Neural progenitor cell (in vitro differentiated cells): ENCODE results near the gene CEP164. TPM values are rescaled to one million over a fixed set of nuclear protein-coding genes. Genes with fewer than 3 reads are reported as not detected.
A peak's percentile ranks its signal among the peaks of the same experiment; 100 is the strongest.

Experiments
- DNase-seq: peaks from one replicate; pipeline ENCODE4 v3.0.0-alpha.2; 2016; ENCODE audit warnings: low spot score
- H2AFZ ChIP-seq: fragments of 200-600 bp; sonication (generic); replicated peaks from 2 replicates; pipeline ENCODE4 v1.6.1; 2016; ENCODE audit warnings: antibody characterized with exemption
- H3F3A ChIP-seq: fragments of 200-600 bp; sonication (generic); 2 replicates; pipeline ENCODE4 v1.6.1; 2016; ENCODE audit warnings: antibody characterized with exemption, low read depth
- H3K27ac ChIP-seq: fragments of 200-600 bp; sonication (generic); 2 replicates; pipeline ENCODE4 v1.5.1; 2016; ENCODE audit warnings: mild to moderate bottlenecking
- H3K27me3 ChIP-seq: fragments of 200-600 bp; sonication (generic); 2 replicates; pipeline ENCODE4 v1.6.1; 2016; ENCODE audit warnings: mild to moderate bottlenecking, moderate library complexity
- H3K36me3 ChIP-seq: fragments of 200-600 bp; sonication (generic); 2 replicates; pipeline ENCODE4 v1.5.1; 2016
- H3K4me1 ChIP-seq: fragments of 200-600 bp; sonication (generic); 2 replicates; pipeline ENCODE4 v1.6.1; 2016; ENCODE audit warnings: mixed run types
- H3K4me2 ChIP-seq: fragments of 200-600 bp; sonication (generic); 2 replicates; pipeline ENCODE4 v1.6.1; 2016
- H3K4me3 ChIP-seq: fragments of 200-600 bp; sonication (generic); 2 replicates; pipeline ENCODE4 v1.5.1; 2016
- H3K79me2 ChIP-seq: fragments of 200-600 bp; sonication (generic); 2 replicates; pipeline ENCODE4 v1.6.1; 2016; ENCODE audit warnings: low read depth
- H3K9ac ChIP-seq: fragments of 200-600 bp; sonication (generic); 2 replicates; pipeline ENCODE4 v1.6.1; 2016
- H3K9me3 ChIP-seq: fragments of 200-600 bp; sonication (generic); 2 replicates; pipeline ENCODE4 v1.5.1; 2016; ENCODE audit warnings: low read depth
- H4K20me1 ChIP-seq: fragments of 200-600 bp; sonication (generic); 2 replicates; pipeline ENCODE4 v1.6.1; 2016; ENCODE audit warnings: low read depth
- H3K27ac Mint-ChIP-seq: 3 replicates; pipeline ENCODE4 v1.8.0; 2021; ENCODE audit warnings: mixed read lengths
- H3K27me3 Mint-ChIP-seq: 2 replicates; pipeline ENCODE4 v1.8.0; 2022; ENCODE audit warnings: low read depth, mild to moderate bottlenecking, inconsistent platforms, moderate library complexity, mixed read lengths; ENCODE audit not compliant: insufficient read depth
- H3K36me3 Mint-ChIP-seq: 3 replicates; pipeline ENCODE4 v1.8.0; 2021; ENCODE audit warnings: mixed read lengths
- H3K4me1 Mint-ChIP-seq: 3 replicates; pipeline ENCODE4 v1.8.0; 2021; ENCODE audit warnings: mixed read lengths
- H3K4me3 Mint-ChIP-seq: 3 replicates; pipeline ENCODE4 v1.8.0; 2021; ENCODE audit warnings: mild to moderate bottlenecking, moderate library complexity, mixed read lengths
- H3K9me3 Mint-ChIP-seq: 3 replicates; pipeline ENCODE4 v1.8.0; 2020; ENCODE audit warnings: mixed read lengths
- CTCF ChIP-seq: fragments of 200-600 bp; sonication (generic); IDR thresholded peaks from 2 replicates; pipeline ENCODE4 v1.5.1; 2017; ENCODE audit warnings: antibody characterized with exemption, mild to moderate bottlenecking
- EZH2 ChIP-seq: fragments of 200-600 bp; sonication (generic); IDR thresholded peaks from 2 replicates; pipeline ENCODE4 v1.6.1; 2017; ENCODE audit warnings: antibody characterized with exemption, mild to moderate bottlenecking, moderate library complexity
- EZH2phosphoT487 ChIP-seq: fragments of 200-600 bp; sonication (generic); IDR thresholded peaks from 2 replicates; pipeline ENCODE4 v1.6.1; 2017; ENCODE audit warnings: antibody characterized with exemption
- total RNA-seq: library from RNA; depleted of rRNA; stranded (reverse); fragments of >200 nt; gene quantifications from 2 replicates; pipeline ENCODE4 v1.2.3, GENCODE V29; 2015; ENCODE audit warnings: low replicate concordance

The CEP164 gene
- total RNA-seq, 1 donor from 2014 or later: 24.2 TPM

DNA sequence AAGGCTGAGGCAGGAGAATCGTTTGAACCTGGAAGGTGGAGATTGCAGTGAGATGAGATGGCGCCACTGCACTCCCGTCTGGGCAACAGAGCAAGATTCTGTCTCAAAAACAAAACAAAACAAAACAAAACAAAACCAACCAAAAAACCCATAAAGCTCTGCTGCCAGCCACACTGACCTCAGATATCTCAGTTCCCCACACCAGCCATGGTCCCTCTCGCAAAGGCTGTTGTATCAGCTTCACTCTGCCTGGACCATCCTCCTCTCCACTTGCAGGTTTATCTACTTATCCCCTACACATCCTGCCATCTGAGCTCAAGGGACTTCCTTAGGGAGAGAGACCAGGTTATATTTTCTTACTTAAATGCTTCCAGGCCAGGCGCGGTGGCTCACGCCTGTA, 25.4 kb upstream of the CEP164 start:
- H3K27me3 Mint-ChIP-seq: peaks cover 11% of the 10 kb centered on the region
- no peak overlapping the region for H3K4me2 ChIP-seq

GRCh38 chr11:117303101-117303500, 24.6 kb upstream of the CEP164 start:
- no peaks in the 10 kb centered on the region for H3K9me3 Mint-ChIP-seq

More for the DNA sequence above, 25.4 kb upstream of the CEP164 start:
- Histone ChIP-seq H3K36me3 (no peaks in the 10 kb centered on the region), H3K4me1 (peaks cover 22% of the 10 kb centered on the region), H3K27me3 (no peaks in the 10 kb centered on the region), H2AFZ (no peak overlapping the region), H4K20me1 (no peaks in the 10 kb centered on the region), H3K9ac (no peak overlapping the region), H3F3A (peaks cover 24% of the 10 kb centered on the region), H3K27ac (no peak overlapping the region), H3K4me3 (no peak overlapping the region), H3K79me2 (no peaks in the 10 kb centered on the region), H3K9me3 (no peaks in the 10 kb centered on the region)
- no peak for TF ChIP-seq CTCF
- no peak for TF ChIP-seq EZH2
- no peak for TF ChIP-seq EZH2phosphoT487
- Mint-ChIP-seq H3K27ac (peak overlapping the region; percentile 11), H3K36me3 (no peaks in the 10 kb centered on the region), H3K4me3 (no peak overlapping the region), H3K4me1 (peaks cover 22% of the 10 kb centered on the region), H3K9me3 (no peaks in the 10 kb centered on the region)
- DNase-seq: no peak

GRCh38 chr11:117303646-117304315, 23.9 kb upstream of the CEP164 start:
- Mint-ChIP-seq H3K27me3 (peaks cover 11% of the 10 kb centered on the region), H3K4me3 (no peak overlapping the region), H3K9me3 (no peaks in the 10 kb centered on the region), H3K27ac (no peak overlapping the region), H3K36me3 (no peaks in the 10 kb centered on the region), H3K4me1 (peaks cover 22% of the 10 kb centered on the region)
- no peaks in the 10 kb centered on the region for H3K79me2 ChIP-seq
- H3K9me3 ChIP-seq: no peaks in the 10 kb centered on the region
- H3K9ac ChIP-seq: no peak overlapping the region
- no peak overlapping the region for H3K4me3 ChIP-seq
- H3F3A ChIP-seq: peaks cover 24% of the 10 kb centered on the region
- H3K27me3 ChIP-seq: no peaks in the 10 kb centered on the region
- H3K36me3 ChIP-seq: no peaks in the 10 kb centered on the region
- TF ChIP-seq EZH2phosphoT487: no peak
- TF ChIP-seq EZH2: no peak
- no peak overlapping the region for H3K27ac ChIP-seq
- peaks cover 22% of the 10 kb centered on the region for H3K4me1 ChIP-seq
- H3K4me2 ChIP-seq: no peak overlapping the region
- no peak overlapping the region for H2AFZ ChIP-seq
- H4K20me1 ChIP-seq: no peaks in the 10 kb centered on the region
- no peak for DNase-seq

More at GRCh38 chr11:117303101-117303500, 24.6 kb upstream of the CEP164 start:
- no peaks in the 10 kb centered on the region for H3K9me3 ChIP-seq
- Mint-ChIP-seq H3K27ac (no peak overlapping the region), H3K36me3 (no peaks in the 10 kb centered on the region), H3K4me1 (peaks cover 22% of the 10 kb centered on the region), H3K27me3 (peaks cover 11% of the 10 kb centered on the region), H3K4me3 (no peak overlapping the region)
- peaks cover 22% of the 10 kb centered on the region for H3K4me1 ChIP-seq
- no peaks in the 10 kb centered on the region for H3K27me3 ChIP-seq
- H3K36me3 ChIP-seq: no peaks in the 10 kb centered on the region
- H3K27ac ChIP-seq: no peak overlapping the region
- no peaks in the 10 kb centered on the region for H4K20me1 ChIP-seq
- peaks cover 24% of the 10 kb centered on the region for H3F3A ChIP-seq
- DNase-seq: no peak
- TF ChIP-seq EZH2: no peak
- H3K9ac ChIP-seq: no peak overlapping the region
- H3K4me3 ChIP-seq: no peak overlapping the region
- H2AFZ ChIP-seq: no peak overlapping the region
- no peaks in the 10 kb centered on the region for H3K79me2 ChIP-seq
- H3K4me2 ChIP-seq: no peak overlapping the region

- no peak for DNase-seq
- Histone ChIP-seq H3F3A (peaks cover 11% of the 10 kb centered on the region), H3K9me3 (no peaks in the 10 kb centered on the region), H3K4me1 (peaks cover 9% of the 10 kb centered on the region), H3K36me3 (no peaks in the 10 kb centered on the region), H4K20me1 (no peaks in the 10 kb centered on the region), H3K27me3 (no peaks in the 10 kb centered on the region), H3K27ac (no peak overlapping the region), H2AFZ (no peak overlapping the region), H3K4me3 (no peak overlapping the region), H3K9ac (no peak overlapping the region), H3K79me2 (no peaks in the 10 kb centered on the region), H3K4me2 (no peak overlapping the region)
- TF ChIP-seq CTCF: no peak
- no peak for TF ChIP-seq EZH2
- TF ChIP-seq EZH2phosphoT487: no peak
- no peaks in the 10 kb centered on the region for H3K36me3 Mint-ChIP-seq
- peaks cover 9% of the 10 kb centered on the region for H3K4me1 Mint-ChIP-seq
- peaks cover 11% of the 10 kb centered on the region for H3K27me3 Mint-ChIP-seq
- no peak overlapping the region for H3K4me3 Mint-ChIP-seq
- H3K27ac Mint-ChIP-seq: no peak overlapping the region
- H3K9me3 Mint-ChIP-seq: no peaks in the 10 kb centered on the region
Measured at GRCh38 chr11:117305145-117305544, 22.5 kb upstream of the CEP164 start.
